ENCODE data around the gene MDGA2.
"Not testable (repeated sequence)": the region's sequence is repeated elsewhere in the genome, so short reads cannot be mapped to it uniquely, and the experiment has no call there.

Gene MDGA2

DNA sequence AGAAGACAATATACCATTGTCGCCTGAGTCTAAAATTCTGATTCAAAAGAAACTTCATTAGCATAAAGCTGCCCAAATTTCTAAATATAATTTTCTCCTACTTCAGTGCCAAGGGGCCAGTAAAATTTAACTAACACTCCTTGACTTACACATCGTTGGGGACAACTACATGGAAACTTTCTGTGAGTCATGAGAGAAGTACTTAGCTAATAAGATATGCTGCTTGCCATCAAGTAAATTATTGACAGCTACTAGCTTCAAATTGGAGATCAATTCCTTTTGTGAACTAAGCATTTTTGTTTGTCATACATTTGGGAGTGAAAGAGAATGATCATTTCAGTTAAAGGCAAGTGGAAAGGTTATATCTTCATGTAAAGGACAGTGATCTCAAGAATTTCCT, 373.3 kb downstream of the MDGA2 start:
- DNase-seq: no peak

DNA sequence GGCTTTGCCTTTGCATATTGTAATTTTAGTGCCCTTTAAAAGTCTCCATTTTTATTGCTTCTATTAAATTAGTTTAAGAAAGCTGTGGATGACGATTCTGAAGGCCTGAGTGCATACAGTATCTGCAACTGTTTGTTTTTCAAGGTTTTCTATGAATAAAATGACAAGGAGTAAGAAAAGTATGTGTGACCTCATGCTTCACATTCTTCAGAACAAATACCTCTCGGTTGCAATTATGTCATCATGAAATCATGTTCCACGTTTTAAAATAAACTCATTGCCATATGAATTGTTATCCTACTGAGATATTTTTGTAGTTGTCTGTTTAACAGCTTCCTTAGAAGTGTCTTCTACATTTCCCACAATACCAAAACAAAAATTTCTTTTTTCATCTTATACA, 374.6 kb downstream of the MDGA2 start:
- no peak for DNase-seq

DNA sequence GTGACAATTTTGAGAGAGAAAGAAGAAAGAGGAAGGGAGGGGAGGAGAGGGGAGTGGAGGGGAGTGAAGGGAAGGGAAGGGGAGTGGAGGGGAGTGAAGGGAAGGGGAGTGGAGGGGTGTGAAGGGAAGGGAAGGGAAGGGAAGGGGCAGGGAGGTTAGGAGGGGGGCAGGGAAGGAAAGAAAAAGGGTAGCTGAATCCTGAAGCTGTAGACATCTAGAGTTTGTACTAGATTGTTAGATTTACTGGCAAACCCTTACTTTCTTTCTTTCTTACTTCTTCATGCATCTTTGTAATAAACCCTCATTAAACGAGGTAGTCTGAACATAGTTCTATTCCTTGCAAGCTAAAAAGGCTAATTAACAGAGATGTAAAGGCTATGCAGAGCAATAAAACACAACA, 378.0 kb downstream of the MDGA2 start:
- no peak for DNase-seq

DNA sequence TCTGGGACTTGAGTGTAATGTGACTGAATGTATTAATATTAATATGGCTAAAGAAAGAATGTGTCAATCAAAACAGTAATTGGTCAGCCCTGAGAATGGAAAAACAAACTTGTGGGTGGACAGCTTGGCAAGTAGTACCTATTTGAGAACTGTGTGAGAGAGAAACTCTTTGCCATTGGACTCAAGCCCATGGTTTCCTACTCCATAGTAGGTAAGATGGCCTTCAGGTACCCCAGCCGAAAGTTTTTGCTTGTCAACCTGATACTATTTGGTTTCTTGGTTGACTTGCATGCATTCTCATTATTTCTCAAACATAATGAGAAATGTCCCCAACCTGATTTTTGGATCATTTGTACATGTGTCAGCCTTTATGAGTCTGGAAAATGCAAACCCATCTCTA, 391.1 kb downstream of the MDGA2 start:
- no peak for DNase-seq

DNA sequence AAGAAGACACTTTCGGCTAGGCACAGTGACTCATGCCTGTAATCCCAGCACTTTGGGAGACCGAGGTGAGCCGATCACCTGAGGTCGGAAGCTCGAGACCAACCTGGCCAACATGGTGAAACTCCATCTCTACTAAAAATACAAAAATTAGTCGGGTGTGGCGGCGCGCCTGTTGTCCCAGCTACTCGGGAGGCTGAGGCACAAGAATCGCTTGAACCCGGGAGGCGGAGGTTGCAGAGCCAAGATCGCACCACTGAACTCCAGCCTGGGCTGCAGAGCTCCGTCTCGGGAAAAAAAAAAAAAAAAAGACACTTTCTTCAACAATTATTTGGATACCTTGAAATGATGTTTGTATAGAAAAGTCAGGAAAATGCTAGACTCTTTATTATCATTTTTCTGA, 393.6 kb downstream of the MDGA2 start:
- DNase-seq: not testable (repeated sequence)

DNA sequence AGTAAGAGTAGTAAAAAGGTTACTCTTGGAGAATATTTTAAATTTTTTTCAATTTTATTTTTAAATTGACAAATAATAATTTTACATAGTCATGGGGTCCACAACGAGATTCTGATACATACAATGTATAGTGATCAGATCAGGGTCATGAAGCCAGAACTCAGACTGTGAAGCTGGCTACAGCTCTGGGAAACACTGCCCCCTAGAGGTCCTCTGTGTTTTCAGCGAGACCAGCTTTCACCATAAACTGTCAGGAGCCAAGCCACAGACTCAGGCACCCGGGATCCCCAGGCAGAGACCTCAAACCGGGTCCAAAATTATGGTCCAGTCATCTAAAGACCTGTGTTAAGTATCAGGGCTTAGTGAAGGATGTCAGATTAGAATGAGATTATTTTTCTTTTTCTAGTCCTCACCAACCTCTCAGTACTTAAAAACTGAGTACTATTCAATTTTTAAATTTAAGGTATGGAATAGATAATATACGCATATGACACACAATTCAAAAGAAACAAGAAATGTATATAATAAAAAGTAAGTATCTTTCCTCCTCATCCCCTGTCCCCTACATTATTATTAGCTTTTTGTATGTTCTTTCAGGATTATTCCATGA, 397.1 kb downstream of the MDGA2 start:
- peak; percentile 53 for DNase-seq

DNA sequence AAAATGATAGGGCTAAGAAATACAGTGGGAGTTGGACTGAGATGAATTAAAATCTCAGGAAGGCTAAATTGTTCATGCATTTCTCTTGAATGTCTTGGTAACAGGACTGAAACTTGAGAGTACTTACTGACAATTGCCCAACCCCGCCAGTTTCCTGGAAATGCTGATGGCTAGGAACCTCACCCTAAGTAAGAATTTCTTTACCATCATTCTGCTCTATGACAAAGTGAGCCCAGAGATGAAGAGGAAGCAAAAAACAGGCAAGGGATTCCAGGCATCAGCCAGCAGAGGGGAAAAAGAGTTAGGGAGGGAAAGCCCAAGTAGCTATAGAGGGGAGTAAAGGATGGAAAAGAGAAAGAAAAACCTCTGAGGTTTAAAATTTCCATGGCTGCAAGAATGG, 397.7 kb downstream of the MDGA2 start:
- no peak for DNase-seq

DNA sequence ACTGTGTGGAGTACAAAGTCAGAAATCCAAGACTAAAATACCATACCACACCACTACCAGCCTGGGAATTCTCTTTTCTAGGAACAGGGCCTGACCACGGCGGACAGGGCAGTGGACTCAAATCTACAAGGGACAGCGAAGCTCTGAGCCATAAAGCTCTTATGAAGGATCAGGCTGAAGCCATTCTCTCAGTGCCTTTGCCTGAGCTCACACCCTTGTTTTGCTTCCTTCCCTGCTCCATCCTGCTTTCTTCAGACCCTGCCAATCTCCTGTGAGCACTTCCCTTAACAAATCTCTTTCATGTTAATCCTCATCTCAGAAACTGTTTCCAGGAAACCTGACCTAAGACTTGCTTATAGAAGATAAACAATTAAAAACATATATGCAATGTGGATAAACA, 398.5 kb downstream of the MDGA2 start:
- no peak for DNase-seq

DNA sequence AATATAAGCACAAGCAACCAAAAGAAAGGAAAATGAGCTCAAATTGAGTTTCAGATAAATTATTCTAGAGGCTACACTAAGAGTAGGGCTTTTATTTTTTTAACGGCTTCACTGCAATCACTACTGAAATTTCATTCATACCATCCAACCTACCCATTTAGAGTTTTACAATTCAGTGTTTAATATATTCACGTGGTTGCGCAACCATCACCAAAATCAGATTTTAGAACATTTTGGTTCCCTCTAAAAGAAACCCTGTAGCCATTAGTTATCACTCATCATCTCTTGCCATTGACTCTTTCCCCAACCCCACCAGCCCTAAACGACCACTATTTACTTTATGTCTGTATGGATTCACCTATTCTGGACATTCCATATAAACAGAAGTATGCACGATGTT, 401.5 kb downstream of the MDGA2 start:
- no peak for DNase-seq

DNA sequence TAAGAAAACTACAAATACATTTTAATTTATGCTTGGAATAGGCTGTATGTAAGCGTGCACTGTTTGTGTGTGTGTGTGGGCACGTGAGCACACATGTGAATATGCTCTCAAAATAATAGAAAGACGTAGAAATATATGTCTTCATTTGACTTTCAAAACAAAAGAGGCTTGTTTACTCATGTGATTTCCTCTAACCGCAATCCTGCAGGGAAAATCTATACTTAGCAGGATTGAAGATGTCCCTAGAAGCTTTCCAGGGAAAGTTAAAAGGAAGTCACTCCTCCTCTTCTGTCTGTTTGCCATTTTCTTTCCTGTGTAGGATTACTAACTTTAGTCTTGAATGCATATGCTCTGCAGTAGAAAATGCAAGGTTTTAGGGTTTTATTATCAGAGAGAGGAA, 404.7 kb downstream of the MDGA2 start:
- DNase-seq: peak; percentile 4

DNA sequence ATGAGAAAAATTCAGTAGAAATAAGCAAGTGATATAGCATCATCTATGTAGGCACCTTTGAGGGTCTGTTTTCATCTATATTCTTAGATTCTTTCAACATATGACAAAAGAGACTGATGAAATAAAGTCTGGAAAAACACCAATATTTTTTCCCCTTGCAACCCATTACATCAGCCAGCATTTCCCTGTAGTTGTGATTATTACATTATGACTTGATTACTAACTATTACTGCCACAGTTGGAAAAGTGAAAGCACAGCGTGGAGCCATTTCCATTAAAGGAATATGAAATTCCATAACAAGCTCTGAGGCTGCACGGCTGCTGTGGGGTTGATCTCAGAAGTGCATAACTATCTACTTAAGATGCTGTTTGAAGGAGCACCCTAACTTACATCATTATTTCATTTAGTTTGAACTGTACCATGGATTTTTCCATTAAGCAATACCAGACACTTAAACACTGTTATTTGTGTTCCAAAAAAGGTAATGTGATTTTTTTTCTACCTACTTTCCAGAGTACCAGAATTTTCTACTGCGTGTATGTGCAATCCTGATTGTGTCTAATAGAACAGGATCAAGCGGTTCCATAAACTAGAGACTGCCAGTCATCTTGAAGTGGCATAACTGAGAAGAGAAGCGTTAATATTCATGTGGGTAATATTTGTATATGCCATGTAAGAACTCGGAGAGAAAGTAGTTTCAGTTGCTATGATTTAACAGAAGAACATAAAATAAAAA, 405.5 kb downstream of the MDGA2 start:
- DNase-seq: no peak

DNA sequence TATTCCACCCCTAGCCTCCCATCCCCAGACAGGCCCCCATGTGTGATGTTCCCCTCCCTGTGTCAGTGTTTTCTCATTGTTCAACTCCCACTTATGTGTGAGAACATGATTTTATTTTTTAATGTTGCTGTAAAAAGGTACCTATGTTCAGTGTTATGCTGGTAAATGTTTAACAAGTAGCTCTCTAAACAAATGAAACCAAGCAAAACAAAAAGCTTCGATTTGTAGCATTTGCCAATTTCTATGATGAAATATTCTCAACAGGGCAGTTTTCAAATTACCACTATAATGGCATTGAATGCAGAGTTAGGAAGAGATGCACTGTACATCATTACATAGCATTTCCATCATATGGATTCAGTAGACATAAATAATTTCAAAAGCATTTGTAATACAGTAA, 410.6 kb downstream of the MDGA2 start:
- DNase-seq: no peak

DNA sequence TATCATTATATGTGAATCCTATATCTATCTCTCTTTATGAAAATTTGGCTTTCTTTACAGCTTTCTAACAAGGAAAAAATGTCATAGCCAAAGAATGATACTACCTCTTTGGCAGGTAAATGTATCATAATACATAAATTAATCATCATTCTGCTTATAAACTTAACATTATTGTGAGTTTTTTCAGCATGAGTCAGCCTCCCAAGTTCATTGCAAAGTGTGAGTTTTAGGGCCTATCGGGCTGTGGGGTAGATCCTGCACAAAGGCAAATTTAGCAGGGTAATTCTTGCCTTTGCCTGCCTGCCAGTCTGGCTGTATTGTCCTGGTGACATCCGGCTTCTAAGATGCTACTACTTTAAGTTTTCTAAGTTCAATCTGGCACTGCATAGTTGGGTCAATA, 412.6 kb downstream of the MDGA2 start:
- DNase-seq: no peak

DNA sequence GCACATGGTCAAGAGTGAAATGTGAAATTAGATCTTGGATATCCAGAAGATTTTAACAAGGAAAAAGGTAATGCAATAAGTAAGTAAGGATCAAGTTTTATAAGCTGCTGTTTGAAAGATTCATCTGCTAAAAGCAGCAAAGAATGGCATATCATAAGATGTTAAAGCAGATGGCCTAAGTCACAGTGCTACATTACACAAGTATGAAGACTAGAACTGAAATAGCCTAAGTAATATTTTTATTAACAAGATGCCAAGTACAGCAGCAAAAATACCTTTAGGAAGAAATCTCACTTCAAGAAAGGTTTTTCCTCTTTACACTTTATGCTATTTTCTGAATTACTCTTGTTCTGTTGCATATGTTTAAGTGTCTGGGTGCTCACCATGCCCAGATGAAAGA, 414.1 kb downstream of the MDGA2 start:
- no peak for DNase-seq

DNA sequence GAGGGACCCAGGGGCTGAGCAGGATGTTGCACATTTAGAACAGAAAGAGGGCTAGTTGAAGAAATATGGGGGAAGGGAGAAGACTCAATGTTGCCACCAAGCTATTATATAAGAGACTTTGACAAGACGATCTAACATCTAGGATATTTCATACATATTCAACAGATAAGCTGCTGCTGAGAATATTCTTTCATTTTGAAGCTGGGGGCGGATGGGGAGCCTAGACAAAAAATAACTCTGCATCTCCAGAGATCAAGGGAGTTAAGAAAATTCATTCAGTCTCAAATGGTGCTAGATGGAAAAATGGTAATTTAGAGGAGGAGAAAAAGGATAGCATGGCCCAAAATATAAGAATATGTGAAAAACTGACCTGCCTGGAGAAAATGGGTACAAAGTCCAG, 415.6 kb downstream of the MDGA2 start:
- no peak for DNase-seq

DNA sequence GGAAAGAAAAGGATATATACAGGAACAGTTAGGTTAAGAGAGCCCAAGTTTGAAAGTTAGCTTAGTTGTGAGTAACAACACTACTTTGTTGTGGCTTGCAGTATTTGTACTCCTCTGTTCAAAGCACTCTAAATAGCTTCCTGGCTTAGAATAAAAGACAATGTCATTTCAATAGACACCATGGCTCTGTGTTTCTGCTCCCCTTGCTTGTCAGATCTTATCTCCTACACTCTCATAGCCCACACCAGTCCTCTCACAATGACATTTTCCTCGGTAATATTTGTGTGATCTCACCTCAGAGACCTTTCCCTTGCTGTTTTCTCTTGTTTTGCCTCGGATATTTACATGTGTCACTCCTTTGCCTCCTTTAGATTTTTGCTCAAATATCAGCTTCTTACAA, 418.4 kb downstream of the MDGA2 start:
- no peak for DNase-seq

DNA sequence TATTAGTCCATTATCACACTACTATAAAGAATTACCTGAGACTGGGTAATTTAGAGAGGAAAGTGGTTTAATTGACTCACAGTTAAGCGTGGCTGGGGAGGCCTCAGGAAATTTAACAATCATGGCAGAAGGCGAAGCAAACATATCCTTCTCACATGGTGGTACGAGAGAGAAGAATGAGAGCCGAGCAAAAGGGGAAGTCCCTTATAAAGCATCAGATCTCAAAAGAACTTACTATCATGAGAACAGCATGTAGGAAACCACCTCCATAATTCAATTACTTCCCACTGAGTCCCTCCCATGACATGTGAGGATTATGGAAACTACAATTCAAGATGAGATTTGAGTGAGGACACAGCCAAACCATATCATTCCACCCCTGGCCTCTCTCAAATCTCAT, 422.6 kb downstream of the MDGA2 start:
- no peak for DNase-seq

DNA sequence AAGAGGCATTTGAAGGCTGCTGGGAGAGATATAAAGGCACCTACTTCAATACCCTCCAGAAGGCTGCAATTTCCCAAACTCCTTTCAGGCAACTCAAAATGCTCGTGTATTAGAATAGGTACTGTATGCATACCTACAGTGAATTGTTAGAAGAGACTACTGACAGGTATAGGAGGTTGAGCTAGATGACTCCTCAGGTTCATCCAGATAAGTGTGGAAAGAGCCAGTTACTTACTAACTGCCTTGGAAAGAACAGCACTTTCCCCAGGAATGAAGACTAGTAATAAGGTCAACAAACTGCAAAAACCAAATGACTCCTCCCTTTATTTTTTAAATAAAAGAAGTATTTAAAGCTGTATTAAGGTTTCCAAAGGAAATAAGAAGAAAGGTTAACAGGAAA, 429.0 kb downstream of the MDGA2 start:
- DNase-seq: no peak

DNA sequence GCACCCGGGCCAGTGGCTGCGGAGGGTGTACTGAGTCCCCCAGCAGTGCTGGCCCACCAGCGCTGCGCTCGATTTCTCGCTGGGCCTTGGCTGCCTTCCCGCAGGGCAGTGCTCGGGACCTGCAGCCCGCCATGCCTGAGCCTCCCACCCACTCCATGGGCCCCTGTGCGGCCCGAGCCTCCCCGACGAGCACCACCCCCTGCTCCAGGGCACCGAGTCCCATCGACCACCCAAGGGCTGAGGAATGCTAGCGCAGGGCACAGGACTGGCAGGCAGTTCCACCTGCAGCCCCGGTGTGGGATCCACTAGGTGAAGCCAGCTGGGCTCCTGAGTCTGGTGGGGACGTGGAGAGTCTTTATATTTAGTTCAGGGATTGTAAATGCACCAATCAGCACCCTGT, 432.8 kb downstream of the MDGA2 start:
- not testable (repeated sequence) for DNase-seq

DNA sequence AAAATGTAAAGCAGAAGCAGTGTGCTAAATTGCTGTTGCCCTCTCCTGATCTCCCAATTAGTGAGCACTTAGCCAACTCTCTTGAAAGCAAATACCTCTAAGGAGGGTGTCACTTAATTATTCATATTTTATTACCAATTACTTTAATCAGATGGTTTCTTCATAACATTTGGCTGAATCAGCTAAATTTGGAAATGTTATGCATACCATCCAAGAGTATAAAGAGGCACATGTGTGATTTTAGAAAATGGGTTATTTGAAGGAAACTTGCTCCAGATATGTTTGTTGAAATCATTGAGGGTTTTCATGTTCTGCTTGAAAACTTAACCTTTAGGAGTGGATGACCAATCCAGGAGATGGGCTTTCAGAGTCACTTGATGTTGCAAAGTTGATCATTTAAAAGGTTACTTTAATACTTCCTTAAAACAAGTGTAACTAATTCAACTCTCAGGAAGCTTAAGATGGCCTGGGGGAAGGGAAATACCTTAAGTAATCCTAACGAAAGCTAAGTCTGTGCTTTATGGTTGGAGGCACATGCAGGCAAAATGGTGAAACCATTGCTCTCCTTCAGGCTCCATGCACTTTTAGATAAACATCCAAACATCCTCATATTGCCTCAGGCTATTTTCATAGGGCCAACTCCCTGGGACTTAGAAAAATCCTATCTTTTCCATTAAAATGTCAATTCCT, 434.5 kb downstream of the MDGA2 start:
- DNase-seq: no peak

DNA sequence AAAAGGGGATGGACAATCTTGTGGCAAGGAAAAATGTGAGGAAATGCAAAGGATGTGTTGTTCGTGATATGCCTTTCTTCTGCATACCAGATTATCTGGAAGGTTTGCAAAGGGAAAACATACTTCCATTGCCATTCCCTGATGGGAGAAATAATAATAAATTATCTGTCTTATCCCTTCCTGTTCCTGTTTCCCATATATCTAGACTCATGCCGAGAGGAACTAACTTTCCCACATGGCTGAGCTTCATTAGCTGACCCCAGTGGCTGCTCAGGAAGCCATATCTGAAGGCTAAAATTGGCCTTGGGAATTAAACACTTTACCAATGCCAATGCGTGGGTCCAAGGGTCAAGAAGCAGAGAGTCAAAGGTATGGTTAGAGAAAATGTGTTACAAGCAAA, 439.8 kb downstream of the MDGA2 start:
- no peak for DNase-seq

DNA sequence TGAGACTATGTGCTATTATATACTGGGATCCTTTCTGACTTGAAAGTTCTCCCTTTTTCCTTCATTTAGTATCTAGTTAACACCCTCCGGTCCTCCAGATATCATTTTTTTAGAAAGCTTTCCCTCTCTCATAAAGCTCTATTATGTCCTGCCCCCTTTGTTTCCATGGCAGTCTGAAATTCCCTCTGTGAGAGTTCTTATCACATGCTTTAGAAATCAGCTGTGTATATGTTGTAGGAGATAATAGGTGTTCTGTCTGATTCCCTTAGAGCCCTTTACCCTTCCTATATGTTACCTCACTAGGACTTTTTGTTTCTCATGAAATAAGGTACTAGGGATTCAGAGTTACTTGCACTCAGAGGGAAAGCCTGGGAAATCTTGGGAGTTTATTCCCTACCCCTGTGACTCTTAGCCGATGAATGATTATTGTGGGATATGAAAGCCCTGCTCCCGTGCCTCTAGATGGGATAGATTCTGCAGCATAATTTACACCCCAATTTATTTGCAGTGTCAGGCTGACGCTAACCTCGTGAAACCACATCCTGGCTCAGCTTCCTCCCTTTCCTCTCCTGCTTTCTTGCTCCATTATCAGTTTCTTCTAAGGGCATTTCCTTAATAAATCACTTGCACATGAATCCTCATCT, 448.4 kb downstream of the MDGA2 start:
- DNase-seq: no peak

DNA sequence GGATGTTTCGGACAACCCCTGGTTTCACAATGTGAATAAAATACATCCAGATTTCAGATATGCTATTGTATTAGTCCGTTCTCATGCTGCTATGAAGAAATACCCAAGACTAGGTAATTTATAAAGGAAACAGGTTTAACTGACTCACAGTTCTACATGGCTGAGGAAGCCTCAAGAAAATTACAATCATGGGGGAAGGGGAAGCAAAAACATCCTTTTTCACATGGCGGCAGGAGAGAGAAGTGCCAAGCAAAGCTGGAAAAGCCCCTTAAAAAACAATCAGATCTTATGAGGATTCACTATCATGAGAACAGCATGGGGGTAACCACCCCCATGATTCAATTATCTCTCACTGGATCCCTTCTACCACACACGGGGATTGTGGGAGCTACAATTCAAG, 451.7 kb downstream of the MDGA2 start:
- DNase-seq: no peak

DNA sequence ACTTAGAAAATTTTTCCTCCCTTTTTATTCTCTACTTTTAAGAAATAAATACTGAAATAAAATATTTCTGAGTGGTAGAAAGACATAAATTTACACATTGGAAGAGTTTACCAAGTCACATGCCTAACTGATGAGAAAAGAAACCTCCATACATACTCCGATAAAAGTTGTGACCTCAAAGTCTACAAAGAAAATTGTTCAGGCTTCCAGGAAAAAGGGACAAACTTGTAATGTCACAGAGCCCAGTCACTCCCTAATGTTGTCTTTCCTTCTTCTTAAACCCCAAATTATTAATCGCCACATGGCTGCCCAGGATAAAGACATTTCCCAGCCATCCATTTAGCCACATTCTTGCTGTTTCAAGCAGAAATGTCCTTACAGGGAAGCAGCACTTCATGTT, 455.3 kb downstream of the MDGA2 start:
- no peak for DNase-seq
